ENCODE data around the gene TENM3.

GRCh38 chr4:182449930-182450439 lies 206.8 kb downstream of the TENM3 start:
- no peak for TF ChIP-seq CTCF (IDR thresholded peaks at IDR 0.05; ENCODE audit: extremely low read depth in 1 of 2, insufficient read depth in 1 of 2, low read depth in 1 of 2, low read length in 2 of 2)
- no peak for TF ChIP-seq GATA2 (IDR thresholded peaks at IDR 0.05; ENCODE audit: insufficient read depth, insufficient read length, low read depth, low read length)
- TF ChIP-seq EZH2 (IDR thresholded peaks at IDR 0.05; ENCODE audit: borderline replicate concordance, low read depth, low read length, severe bottlenecking): peak; percentile 37
- TF ChIP-seq MYC (IDR thresholded peaks at IDR 0.05; ENCODE audit: low read depth, low read length): no peak
- no peak for TF ChIP-seq POLR2A (IDR thresholded peaks at IDR 0.05; ENCODE audit: low read depth, low read length)
- no peak for TF ChIP-seq POLR2AphosphoS5 (IDR thresholded peaks at IDR 0.05; ENCODE audit: insufficient read depth, low read depth, low read length)
